ENCODE measurements around the gene DNAJB9. TPM values are rescaled to one million over a fixed set of nuclear protein-coding genes. Genes with fewer than 3 reads are reported as not detected.

DNAJB9 gene
- polyA plus RNA-seq, 1 donor (not counting 4 experiments of a cell fraction or from before 2014, with no cell fraction given), result 13.4 TPM

DNA sequence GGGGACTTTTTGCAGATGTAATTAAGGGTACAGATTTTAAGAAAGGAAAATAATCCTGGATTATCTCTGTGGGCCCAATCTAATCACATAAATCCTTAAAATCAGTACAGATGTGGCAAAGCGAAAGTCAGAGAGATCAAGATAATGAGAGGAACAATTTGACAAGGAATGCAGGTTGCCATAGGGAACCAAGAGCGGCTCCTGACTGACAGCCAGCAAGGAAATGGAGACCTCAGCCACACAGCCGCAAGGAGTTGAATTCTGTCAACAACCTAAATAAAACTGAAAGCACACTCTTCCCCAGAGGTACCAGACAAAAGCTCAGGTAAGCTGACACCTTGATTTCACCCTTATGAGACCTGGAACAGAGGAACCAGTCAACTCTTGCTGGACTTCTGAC, 40.3 kb upstream of the DNAJB9 start:
- H3K4me1 ChIP-seq (ENCODE audit: control insufficient read depth, extremely low read depth, insufficient read depth, low read length), result peaks cover 15% of the 10 kb centered on the region
- dilution Hi-C loops (cut with MboI; ENCODE audit: extremely low pct_ligation_motif_present, low sequenced_read_pairs), result no loop called here
- no peak overlapping the region for H3K9ac ChIP-seq (ENCODE audit: control insufficient read depth, extremely low read depth, insufficient read depth, low read length)
- H3K27me3 ChIP-seq (ENCODE audit: control insufficient read depth, extremely low read depth, insufficient read depth, low read length), result no peaks in the 10 kb centered on the region
- FAIRE-seq, result no peak
- peak overlapping the region; percentile 10 for H2AFZ ChIP-seq (ENCODE audit: control insufficient read depth, low read length)
- no peaks in the 10 kb centered on the region for H3K9me1 ChIP-seq (ENCODE audit: control insufficient read depth, extremely low read depth, insufficient read depth, low read length)
- no peak for DNase-seq (ENCODE audit: low read depth, low spot score)
- no peaks in the 10 kb centered on the region for H4K20me1 ChIP-seq (ENCODE audit: control insufficient read depth, extremely low read depth, insufficient read depth, low read length)
- no peaks in the 10 kb centered on the region for H3K9me3 ChIP-seq (ENCODE audit: control insufficient read depth, low read depth, low read length)
- TF ChIP-seq, protein P1, sequence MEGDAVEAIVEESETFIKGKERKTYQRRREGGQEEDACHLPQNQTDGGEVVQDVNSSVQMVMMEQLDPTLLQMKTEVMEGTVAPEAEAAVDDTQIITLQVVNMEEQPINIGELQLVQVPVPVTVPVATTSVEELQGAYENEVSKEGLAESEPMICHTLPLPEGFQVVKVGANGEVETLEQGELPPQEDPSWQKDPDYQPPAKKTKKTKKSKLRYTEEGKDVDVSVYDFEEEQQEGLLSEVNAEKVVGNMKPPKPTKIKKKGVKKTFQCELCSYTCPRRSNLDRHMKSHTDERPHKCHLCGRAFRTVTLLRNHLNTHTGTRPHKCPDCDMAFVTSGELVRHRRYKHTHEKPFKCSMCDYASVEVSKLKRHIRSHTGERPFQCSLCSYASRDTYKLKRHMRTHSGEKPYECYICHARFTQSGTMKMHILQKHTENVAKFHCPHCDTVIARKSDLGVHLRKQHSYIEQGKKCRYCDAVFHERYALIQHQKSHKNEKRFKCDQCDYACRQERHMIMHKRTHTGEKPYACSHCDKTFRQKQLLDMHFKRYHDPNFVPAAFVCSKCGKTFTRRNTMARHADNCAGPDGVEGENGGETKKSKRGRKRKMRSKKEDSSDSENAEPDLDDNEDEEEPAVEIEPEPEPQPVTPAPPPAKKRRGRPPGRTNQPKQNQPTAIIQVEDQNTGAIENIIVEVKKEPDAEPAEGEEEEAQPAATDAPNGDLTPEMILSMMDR (optimal IDR thresholded peaks at IDR 0.05 in 1 of 3, IDR thresholded peaks at IDR 0.05 in 1 of 3, conservative IDR thresholded peaks at IDR 0.05 in 1 of 3; ENCODE audit: extremely low read depth in 1 of 3, insufficient read depth in 2 of 3, low read length in 3 of 3), result no peak
- TF ChIP-seq EZH2 (IDR thresholded peaks at IDR 0.05; ENCODE audit: low read length), result no peak
- no peak overlapping the region for H3K4me3 ChIP-seq (ENCODE audit: control insufficient read depth in 2 of 3, extremely low read depth in 1 of 3, insufficient read depth in 2 of 3, low read depth in 1 of 3, low read length in 3 of 3)
- no peak overlapping the region for H3K27ac ChIP-seq (ENCODE audit: control insufficient read depth, insufficient read depth, low read length)
- peaks cover 5% of the 10 kb centered on the region for H3K79me2 ChIP-seq (ENCODE audit: control insufficient read depth, insufficient read depth, low read length)
- no peaks in the 10 kb centered on the region for H3K36me3 ChIP-seq (ENCODE audit: control insufficient read depth in 2 of 2, extremely low read depth in 1 of 2, insufficient read depth in 2 of 2, low read length in 2 of 2)
- H3K4me2 ChIP-seq (ENCODE audit: control insufficient read depth, extremely low read depth, insufficient read depth, low read depth, low read length), result no peak overlapping the region

DNA sequence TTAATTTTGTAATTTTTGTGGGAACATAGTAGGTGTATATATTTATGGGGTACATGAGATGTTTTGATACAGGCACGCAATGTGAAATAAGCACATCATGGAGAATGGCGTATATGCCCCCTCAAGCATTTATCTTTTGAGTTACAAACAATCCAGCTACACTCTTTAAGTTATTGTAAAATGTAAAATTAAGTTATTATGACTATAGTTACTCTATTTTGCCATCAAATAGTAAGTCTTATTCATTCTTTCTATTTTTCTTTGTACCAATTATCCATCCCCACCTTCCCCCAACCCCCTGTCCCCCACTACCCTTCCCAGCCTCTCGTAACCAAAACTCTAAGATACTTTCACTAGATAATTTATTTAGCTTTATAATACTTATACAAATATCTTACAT, 36.0 kb upstream of the DNAJB9 start:
- TF ChIP-seq, protein P1 (optimal IDR thresholded peaks at IDR 0.05 in 1 of 3, IDR thresholded peaks at IDR 0.05 in 1 of 3, conservative IDR thresholded peaks at IDR 0.05 in 1 of 3; ENCODE audit: extremely low read depth in 1 of 3, insufficient read depth in 2 of 3, low read length in 3 of 3), result no peak
- no peak overlapping the region for H3K4me3 ChIP-seq (ENCODE audit: control insufficient read depth in 2 of 3, extremely low read depth in 1 of 3, insufficient read depth in 2 of 3, low read depth in 1 of 3, low read length in 3 of 3)
- H3K36me3 ChIP-seq (ENCODE audit: control insufficient read depth in 2 of 2, extremely low read depth in 1 of 2, insufficient read depth in 2 of 2, low read length in 2 of 2), result no peaks in the 10 kb centered on the region
- H2AFZ ChIP-seq (ENCODE audit: control insufficient read depth, low read length), result no peak overlapping the region
- no peaks in the 10 kb centered on the region for H3K9me1 ChIP-seq (ENCODE audit: control insufficient read depth, extremely low read depth, insufficient read depth, low read length)
- no peak overlapping the region for H3K27ac ChIP-seq (ENCODE audit: control insufficient read depth, insufficient read depth, low read length)
- H3K4me1 ChIP-seq (ENCODE audit: control insufficient read depth, extremely low read depth, insufficient read depth, low read length), result no peaks in the 10 kb centered on the region
- no peaks in the 10 kb centered on the region for H3K9me3 ChIP-seq (ENCODE audit: control insufficient read depth, low read depth, low read length)
- H3K9ac ChIP-seq (ENCODE audit: control insufficient read depth, extremely low read depth, insufficient read depth, low read length), result no peak overlapping the region
- no peak overlapping the region for H3K4me2 ChIP-seq (ENCODE audit: control insufficient read depth, extremely low read depth, insufficient read depth, low read depth, low read length)
- dilution Hi-C loops (cut with MboI; ENCODE audit: extremely low pct_ligation_motif_present, low sequenced_read_pairs), result no loop called here
- H4K20me1 ChIP-seq (ENCODE audit: control insufficient read depth, extremely low read depth, insufficient read depth, low read length), result no peaks in the 10 kb centered on the region
- DNase-seq (ENCODE audit: low read depth, low spot score) (no peak), FAIRE-seq (no peak)
- no peaks in the 10 kb centered on the region for H3K27me3 ChIP-seq (ENCODE audit: control insufficient read depth, extremely low read depth, insufficient read depth, low read length)
- H3K79me2 ChIP-seq (ENCODE audit: control insufficient read depth, insufficient read depth, low read length), result no peaks in the 10 kb centered on the region
